HG02759 (cell line): ENCODE data around the gene LRRC7.

Source experiments
- ATAC-seq: cut with Tn5 transposase; IDR thresholded peaks from one replicate; pipeline ENCODE4 v1.9.1; 2021; ENCODE audit warnings: mild to moderate bottlenecking, moderate library complexity; ENCODE audit not compliant: unreplicated experiment

Gene LRRC7

DNA sequence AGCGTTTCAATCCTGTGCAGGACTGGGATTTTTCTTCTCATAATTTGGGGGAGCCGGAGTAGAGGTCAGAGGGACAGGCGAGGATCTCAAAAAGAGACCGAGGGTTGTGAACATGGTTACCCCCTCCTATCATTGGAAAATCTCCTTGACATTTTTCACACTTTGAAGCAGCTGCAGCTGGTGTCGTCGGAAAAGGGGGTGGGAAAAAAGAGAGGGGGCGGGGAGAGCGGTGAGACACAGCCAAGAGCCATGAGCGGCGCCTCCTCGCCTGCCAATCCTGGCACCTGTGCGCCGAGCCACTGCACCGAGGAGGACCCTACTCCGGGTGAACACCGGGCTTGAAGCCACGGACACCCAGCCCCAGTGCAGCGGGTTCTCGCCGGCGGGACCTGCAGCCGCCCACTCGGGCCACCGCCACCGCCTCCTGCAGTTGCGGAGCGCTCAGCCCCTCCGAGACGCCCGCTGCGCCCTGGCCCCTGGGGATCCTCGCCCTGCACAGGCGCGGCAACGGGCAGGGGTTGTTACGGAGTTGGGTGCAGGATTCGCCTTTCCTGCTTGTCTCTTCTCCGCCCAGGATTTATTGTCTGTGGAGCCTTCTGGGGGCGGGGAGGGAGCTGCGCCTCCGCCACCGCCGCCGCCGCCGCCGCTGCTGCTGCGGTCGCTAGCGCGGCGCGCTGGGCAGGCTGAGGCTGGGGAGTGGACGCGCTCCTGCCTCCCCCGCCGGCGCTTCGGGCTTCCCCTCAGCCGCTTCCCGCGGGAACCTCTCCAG, at the start of gene LRRC7:
Gene LRRC7 (plus strand): TSS at position 271 of the 769 bp plus-strand sequence. CDS start 718 bp downstream, outside the sequence.
- ATAC-seq: peak; percentile 37

DNA sequence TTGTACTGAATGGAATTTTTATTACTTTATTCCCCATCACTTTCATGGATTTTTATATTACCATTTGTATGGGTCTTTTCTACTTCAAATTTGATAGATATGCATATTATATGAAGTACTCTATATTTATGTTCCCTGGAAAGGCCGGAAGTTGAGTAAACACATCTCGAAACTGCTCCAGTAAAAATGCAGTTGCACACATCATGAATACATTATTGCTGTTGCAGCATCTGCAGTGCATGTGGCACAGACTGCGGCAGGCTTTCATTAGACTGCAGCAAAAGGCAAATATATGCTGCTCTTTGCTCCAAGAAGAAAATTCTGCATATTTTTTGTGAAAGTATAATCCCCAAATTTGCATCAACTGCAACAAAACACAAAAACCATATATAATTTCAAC, 48.7 kb upstream of the LRRC7 start:
- no peak for ATAC-seq

DNA sequence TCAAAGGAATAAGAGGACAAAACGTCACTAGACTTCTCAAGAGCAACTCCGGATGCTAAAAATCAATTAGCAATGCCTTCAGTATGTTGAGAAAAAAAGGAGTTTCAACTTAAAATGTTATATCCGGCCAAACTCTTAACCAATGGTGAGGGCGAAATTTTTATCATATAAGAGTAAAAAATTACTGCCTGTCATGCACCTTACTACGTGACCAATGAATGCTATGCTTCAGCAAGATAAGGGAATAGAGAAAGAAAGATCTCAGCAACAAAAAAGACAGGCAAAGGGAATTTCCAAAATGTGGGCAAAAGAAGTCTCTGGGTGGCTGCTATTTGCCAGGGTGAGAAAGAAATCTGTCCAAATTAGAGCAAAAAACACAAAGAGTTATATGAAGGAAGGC, 47.4 kb upstream of the LRRC7 start:
- ATAC-seq: no peak

DNA sequence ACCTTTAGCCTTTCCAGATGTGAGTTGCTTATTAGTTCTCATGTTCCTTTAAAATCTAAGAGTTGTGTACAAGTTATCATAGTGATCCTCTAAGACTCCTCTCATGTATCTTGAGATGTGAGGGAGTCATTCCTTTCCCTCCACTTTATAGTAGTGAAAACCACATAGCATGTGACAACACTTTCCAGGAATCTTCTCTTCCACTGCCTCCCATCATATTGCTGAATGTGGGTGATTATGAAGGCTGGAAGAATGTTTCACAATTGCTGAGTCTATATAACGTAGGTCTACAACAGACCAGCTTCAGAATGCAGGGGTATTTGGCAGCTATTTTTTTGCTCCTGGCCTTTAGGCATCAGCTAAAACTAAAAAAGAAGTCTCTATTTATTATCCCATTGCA, 44.7 kb upstream of the LRRC7 start:
- no peak for ATAC-seq

DNA sequence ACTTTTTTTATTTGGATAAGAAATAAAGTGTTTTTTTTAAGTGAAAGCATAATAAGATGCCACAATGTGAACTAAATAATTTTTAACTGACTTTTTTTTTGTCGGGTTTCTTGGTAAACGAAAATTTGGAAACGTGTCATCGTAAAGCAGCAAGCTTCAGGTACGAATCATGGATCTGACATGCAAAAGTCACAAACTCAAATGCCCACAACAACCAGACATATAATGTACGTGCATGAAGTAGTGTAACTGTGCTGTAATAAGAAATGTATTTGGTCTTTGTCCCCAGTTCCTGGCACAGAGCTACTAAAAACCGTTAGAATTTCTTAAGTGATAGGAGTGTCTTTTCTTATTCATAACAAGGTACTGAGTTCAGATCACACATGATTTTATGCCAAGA, 44.3 kb upstream of the LRRC7 start:
- no peak for ATAC-seq

DNA sequence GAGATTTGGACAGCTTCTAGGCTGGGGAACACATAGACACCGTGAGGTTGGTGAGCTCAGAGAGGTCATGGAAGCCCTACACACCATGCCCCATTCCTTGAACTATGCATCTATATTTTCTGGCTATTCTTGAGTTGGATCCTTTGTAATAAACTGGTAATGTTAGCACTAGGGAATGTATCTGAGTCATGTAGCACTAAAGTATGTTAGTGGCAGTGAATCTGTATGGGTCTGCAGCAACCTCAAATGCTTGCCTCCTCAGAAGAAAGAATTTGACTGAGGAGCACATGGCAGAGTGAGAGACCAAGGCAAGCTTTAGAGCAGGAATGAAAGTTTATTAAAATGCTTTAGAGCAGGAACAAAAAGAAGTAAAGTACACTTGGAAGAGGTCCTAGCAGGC, 43.7 kb upstream of the LRRC7 start:
- ATAC-seq: no peak

DNA sequence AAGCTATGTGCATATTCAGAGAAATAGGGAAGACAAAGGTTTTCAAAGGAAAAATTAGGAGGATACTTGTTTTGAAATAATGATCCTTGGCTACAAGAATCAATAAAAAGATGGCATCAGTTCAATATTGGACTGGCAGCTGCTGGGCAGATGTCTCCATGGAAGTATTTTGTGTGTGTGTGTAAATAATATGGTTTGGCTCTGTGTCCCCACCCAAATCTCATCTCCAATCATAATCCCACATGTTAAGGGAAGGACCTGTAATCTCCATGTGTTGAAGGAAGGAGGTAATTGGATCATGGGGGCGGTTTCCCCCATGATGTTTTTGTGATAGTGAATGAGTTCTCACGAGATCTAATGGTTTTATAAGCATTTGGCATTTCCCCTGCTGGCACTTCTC, 40.4 kb upstream of the LRRC7 start:
- no peak for ATAC-seq

DNA sequence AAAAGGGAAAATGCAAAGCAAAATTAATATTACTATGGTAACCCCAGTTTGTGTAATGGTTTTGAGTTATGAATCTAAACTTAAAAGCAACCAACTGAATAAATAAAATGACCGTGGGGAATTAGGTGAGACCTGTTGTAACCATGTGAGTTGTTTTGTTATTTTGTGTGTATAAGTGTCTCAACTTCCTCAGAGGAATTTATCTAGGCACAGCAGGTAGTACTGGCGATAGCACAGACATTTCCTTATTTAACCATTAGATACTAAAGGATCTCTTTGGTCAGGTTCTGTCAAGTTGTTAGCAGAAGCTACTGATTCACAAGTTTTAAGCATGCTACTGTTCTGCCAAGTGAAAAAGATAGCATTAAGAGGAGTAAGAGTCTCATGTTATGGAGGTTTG, 39.3 kb upstream of the LRRC7 start:
- ATAC-seq: no peak

DNA sequence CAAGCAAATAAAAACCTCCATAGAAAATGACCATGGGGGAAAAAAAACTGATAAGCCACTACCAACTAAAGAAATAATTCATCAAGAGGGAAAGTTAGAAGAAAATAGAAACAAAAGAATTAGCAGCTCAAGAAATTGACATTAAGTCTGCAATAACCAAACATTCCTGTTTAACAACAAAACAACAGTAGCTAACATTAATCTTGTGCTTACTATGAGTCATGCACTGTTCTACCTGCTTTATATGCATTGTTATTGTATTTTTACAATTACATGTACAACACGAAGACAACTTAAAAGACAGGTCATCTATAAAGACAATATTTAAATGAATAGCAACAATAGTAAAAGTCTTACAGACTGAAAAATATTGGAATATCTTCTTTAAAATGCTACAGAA, 34.4 kb upstream of the LRRC7 start:
- no peak for ATAC-seq

DNA sequence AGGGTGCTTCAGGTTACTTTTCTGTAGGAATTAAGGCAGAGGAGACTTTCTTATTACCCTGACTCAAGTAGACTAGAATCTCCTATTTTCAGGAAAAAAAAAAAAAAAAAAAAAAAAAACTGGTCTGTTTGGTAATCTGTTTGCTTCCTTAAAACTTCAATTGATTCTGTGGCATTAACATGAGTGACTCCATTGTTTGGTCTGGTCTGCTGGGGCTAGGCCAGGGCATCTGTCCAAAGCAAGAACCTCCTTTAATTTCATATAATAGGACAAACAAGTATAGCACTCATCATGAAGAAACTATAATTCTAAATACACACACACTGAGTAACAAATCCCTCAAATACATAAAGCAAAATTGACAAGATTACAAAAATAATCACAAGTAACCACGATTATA, 32.9 kb upstream of the LRRC7 start:
- no peak for ATAC-seq

DNA sequence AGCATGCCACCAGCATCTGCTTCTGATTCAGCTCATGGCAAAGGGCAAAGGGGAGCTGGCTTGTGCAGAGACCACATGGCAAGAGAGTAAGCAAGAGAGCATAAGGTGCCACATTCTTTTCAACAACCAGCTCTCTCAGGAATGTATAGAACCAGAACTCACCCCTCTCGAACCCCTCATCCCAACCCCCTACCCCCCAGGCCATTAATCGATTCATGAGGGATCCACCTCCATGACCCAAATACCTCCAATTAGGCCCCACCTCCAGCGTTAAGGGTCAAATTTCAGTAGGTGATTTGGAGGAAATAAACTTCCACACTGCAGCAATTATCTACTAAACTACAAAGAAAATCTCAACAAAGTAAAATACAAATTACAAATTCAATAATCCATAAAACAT, 32.2 kb upstream of the LRRC7 start:
- ATAC-seq: no peak

DNA sequence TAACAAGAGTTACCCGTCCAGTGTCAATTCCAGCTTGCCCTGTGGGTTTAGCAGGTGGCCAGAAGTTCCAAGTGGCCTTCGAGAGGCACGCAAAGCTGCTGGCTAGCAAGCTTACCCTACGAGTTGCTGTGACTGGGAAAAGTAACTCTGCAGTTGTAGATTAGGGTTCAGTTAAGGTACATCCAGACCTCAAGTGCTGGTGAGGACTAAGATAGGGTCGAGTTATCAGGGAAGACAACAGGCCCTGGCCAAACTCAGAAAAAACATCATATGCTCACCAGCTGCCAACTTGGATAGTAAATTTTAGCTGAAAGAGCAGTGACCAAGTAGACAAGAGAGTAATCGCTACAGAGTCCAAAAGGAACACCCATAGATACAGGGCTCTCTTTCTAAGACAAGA, 27.7 kb upstream of the LRRC7 start:
- no peak for ATAC-seq

DNA sequence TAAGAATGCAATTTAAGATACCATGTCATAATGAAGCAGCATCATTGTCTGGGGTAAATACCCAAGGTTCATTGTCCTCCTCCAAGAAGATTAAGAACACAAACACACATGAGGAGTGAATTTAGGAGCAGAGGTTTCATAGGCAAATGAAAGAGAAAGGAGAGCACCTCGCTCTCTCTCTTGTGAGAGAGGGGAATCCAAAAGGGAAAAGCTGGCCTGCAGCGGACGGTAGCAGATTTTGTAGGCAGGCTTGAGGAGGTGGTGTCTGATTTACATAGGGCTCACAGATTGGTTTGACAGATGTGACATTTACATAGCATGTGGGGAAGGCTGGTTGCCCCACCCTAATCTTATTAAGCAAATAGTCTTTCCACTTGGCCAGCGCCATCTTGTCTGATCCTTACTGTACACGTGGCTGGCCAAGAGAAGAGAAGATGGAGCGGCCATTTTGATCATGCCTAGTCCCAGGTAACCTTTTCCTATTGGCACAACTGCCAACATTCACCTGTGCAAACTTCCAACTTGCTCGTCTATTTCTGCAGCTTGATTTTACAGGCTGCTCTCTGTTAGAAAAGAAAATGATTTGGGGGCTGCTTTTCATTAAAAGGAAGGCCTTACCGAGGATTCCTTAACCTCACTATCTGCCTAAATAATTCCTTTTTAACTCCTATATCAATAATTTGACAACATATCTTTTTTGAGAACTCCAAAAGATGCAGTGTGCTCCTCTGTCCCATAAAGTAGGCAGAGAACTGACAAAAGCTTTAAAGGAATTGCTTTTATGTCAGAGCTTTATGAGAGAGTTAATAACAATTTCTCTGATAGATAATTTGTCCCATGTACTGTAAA, 16.0 kb upstream of the LRRC7 start:
- no peak for ATAC-seq

DNA sequence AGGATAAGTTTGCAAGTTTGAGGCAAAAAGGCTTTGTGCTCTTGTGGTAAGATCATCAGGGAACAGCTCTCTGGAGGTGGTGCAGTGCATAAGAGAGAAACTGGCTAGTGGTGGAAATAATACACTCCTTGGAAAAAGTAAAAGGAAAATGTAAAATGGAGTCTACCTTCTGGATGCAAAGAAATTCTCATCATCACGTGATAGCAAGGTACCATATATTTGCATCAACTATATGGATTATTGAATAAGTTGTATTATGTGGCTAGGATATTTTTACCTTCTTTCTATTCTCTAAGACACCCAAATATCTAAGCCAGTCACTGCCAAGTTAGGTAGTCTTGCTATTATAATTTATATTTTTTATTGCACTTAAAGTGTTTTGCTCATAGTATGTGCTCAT, 14.0 kb upstream of the LRRC7 start:
- no peak for ATAC-seq

DNA sequence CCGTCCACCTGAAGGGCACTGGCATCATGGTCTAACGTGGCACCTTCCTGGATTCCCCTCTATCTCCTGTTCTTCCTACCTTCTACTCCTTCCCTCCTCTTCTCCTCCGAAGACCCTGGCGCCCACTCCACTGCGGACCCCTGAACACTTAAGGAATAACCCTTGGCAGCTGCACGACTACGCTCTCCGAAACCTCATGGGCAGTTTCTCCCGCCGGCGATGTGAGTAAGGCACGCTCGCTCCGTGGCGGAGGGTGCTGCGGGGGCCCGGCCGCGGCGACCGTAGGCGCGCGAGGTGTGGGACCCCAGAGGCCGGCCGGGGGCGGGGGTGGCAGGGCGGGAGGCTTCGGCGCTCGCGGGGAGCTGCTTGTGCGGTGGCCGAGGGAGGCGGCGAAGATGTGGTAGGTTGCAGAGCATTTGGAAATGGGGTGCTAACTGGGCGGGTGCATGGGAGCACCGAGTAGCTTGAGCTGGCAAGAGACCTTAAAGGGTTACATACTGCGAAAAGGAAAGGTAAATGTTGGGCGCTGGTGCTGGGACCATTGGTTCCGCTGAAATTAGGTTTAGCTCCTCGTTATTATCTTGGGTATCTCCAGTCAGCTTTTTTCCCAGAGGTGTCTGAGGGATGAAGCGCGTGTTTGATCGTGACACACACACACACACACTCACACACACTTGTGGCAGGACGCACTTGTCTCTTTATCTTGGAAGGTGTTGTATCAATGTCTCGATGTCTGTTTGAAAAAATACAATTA, 876 bp downstream of the LRRC7 start:
- ATAC-seq: no peak

DNA sequence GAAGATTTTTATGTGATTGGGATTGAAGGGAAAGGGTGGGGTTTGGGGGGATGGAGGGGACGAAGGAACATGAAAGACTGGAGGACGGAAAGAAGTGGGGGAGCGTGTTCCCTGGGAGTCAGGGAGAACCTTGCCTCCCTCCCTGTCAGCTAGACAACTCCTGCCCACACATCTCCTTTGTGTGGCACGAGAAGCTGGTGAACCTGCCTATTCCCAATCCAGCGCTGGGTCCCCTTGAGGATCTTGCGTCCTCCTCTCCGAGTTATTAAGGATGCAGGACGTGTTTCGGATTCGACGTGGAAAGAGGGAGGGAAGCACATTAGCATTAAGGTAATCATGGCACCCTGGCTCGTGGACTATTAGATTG, 1.4 kb downstream of the LRRC7 start:
- no peak for ATAC-seq

DNA sequence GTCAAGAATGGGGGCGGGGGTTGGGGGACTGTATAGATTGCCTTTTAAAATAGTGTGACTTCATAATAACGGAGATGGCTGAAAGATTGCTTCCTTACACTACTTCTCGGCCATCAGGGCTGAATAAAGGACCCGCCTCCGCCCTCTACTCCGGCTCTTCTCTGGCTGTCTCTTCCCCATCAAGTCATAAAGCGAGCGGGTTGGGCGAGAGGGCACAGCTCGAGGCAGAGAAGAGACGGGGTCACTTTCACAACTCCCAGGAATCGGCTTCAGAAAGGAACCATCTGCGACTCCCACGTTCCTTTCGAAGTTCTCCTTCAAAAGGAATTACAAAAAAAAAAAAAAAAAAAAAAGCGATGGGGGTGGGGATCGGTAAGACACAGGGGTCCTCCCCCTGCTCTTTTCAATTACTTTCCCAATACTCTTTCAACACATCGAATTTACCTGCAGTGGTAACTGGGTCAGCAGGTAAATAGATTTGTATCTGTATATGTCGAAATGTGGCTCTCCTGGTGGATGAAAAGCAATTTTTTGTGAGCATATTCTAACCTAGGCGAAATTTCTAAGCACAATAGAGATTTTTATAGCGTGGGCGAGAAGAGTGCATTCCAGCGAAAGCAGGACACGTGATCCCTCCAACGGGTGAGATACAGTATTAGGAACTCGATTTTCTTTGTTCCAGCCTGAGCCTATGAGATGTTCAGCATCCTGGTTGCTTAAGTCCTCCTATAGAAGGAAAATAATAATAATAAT, 2.0 kb downstream of the LRRC7 start:
- no peak for ATAC-seq

DNA sequence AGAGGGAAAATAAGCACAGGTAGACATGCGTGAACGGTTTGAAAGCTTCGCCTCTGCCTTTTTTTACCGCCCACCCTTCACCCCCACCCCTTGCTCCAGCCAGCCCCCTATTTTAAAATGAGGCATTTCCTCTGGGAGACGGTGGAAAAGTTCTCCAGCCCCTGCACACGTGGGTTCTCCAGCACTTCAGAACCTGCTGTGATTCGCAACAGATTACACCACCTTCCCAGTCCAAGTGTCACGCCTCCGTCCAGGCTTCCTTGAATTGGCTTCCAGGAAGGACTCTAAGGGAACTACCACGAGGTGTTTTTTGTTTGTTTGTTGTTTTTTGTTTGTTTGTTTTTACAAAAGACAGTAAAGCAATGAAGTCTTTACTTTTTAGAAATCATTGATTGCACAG, 2.6 kb downstream of the LRRC7 start:
- no peak for ATAC-seq

DNA sequence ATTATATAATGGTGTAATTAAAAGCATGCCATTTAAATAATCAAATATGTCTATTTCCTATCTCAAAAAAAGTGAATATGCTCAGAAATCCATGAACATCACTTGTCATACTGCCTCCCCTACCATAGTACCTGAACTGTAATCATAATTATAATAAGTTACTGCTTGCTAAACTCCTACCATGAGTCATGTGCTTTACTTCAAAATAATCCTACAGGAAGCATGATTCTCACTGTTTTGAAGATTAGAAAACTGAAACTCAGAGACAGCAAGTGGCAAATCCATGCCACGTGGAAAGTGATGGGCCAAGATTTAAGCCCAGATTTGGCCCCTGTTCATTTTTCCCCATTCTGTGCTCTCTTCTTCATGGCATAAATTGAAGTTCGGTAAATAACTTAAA, 5.2 kb downstream of the LRRC7 start:
- no peak for ATAC-seq

DNA sequence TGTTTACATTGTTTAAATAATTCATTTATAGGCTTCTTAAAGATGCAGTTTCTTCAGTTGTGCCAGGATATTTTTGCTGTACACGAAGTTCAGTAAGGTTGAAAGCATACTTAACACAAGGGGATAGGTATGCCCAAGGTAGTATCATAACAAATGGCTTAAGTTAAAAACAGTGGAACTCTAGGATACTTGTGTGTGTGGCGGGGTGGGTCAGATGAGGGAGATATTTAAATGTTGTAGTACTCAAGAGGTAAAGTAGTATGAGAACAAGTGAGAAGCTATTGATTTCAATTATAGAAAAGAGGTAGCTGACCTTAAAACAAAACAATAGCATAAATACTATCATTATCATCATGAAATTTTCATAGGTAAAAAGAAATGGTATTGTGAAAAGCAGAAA, 6.2 kb downstream of the LRRC7 start:
- no peak for ATAC-seq

DNA sequence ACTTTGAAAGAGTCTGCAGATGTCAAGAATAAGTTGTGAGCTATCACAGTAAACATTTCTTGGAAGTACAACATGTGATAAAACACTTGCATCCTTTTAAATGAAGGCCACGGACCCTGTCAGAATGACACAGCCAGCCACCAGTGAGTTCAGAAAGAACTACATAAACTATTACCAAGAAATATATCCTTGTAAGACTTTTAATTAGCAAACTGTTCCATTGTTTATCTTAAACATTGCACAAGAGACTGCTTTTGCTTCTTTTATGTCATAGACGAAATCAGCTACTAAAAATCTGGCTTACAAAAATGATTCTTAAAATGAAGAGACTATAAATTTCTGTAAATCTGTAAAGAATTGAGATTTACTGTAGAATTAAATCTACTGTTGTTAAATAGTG, 17.9 kb downstream of the LRRC7 start:
- no peak for ATAC-seq
